Esophagus squamous epithelium (tissue), 4 donors: ENCODE measurements around the gene LIF.

Experiments used
- POLR2A ChIP-seq, 4 donors: fragments of 450-650 bp; IDR thresholded peaks; one replicate each; pipeline ENCODE4 v1.6.1; 2017; ENCODE audit warnings: antibody characterized with exemption in 4 of 4, mild to moderate bottlenecking in 4 of 4, moderate library complexity in 3 of 4
- TF ChIP-seq, protein P1 (sequence below), 6 experiments: fragments of 450-650 bp in 4 of 6; fragments of 200-600 bp in 2 of 6; sonication (generic) in 2 of 6; IDR thresholded peaks; one replicate each; pipeline ENCODE4 v1.5.1; 2016 to 2019; ENCODE audit warnings: antibody characterized with exemption in 6 of 6, mild to moderate bottlenecking in 4 of 6, moderate library complexity in 4 of 6

DNA sequence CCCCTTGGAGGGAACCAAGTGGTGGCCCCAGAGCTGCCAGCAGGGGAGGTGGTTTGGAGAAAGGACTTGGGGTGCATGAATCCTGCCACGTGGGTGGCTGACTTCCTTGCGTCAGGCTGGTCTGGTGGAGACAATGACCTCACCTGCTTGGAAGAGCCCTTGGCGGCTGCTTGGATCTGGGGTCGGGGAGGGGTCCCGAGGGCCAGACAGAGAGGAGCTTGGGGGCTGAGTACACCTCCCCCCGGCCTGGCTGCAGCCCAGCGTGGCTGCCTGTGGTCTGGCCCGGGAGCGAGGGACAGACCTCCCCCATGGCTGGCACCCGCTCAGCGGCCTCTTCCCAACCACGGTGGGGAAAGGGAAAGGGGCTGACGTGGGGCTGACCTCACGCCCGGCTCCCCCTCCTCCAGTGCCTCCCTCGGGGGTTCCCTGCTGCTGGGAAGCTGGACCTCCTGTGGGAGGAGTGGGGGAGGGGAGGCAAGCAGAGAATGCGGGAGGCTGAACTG is 13.8 kb downstream of the LIF start:
- no peak for TF ChIP-seq POLR2A (IDR thresholded peaks at IDR 0.05)
- TF ChIP-seq, protein P1, sequence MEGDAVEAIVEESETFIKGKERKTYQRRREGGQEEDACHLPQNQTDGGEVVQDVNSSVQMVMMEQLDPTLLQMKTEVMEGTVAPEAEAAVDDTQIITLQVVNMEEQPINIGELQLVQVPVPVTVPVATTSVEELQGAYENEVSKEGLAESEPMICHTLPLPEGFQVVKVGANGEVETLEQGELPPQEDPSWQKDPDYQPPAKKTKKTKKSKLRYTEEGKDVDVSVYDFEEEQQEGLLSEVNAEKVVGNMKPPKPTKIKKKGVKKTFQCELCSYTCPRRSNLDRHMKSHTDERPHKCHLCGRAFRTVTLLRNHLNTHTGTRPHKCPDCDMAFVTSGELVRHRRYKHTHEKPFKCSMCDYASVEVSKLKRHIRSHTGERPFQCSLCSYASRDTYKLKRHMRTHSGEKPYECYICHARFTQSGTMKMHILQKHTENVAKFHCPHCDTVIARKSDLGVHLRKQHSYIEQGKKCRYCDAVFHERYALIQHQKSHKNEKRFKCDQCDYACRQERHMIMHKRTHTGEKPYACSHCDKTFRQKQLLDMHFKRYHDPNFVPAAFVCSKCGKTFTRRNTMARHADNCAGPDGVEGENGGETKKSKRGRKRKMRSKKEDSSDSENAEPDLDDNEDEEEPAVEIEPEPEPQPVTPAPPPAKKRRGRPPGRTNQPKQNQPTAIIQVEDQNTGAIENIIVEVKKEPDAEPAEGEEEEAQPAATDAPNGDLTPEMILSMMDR (IDR thresholded peaks at IDR 0.05): no peak
